ENCODE results near the gene KRTAP12-2. TPM values are rescaled to one million over a fixed set of nuclear protein-coding genes. Genes with fewer than 3 reads are reported as not detected.
"Not testable (repeated sequence)": the region's sequence is repeated elsewhere in the genome, so short reads cannot be mapped to it uniquely, and the experiment has no call there.

The KRTAP12-2 gene
- total RNA-seq, 2 donors from 2014 or later = not detected

DNA sequence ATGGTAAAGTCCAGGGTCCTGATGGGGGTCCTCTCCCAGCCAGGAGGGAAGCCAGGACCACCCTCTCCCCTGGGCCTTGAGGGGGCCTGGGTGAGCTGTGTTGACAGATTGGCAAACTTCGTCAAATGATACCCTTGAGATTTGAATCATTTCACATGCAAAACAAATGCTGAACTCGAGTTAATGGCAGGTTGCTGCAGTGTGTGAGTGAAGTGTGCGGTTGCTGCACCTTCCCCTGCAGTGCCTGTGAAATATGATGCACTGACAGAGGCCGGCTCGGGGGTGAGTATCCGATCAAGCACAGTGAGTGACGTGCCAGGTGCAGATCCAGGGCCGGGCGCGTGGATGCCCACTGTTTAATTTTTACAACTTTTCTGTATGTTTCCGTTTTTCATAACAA, 20.9 kb upstream of the KRTAP12-2 start:
- Histone ChIP-seq H3K36me3 (ENCODE audit: control insufficient read depth, insufficient read depth, low read length) (no peaks in the 10 kb centered on the region), H3K27me3 (ENCODE audit: control insufficient read depth, insufficient read depth, low read length, poor library complexity, severe bottlenecking) (no peaks in the 10 kb centered on the region), H3K27ac (ENCODE audit: low read depth, low read length) (no peak overlapping the region), H3K4me3 (ENCODE audit: low read length) (no peak overlapping the region), H3K9ac (ENCODE audit: extremely low read depth, low read length, poor library complexity, severe bottlenecking) (no peak overlapping the region), H3K9me3 (ENCODE audit: control insufficient read depth, low read length) (peaks cover 5% of the 10 kb centered on the region), H3K4me1 (ENCODE audit: control insufficient read depth, insufficient read depth, low read length) (peaks cover 12% of the 10 kb centered on the region)
- TF ChIP-seq, protein P1, sequence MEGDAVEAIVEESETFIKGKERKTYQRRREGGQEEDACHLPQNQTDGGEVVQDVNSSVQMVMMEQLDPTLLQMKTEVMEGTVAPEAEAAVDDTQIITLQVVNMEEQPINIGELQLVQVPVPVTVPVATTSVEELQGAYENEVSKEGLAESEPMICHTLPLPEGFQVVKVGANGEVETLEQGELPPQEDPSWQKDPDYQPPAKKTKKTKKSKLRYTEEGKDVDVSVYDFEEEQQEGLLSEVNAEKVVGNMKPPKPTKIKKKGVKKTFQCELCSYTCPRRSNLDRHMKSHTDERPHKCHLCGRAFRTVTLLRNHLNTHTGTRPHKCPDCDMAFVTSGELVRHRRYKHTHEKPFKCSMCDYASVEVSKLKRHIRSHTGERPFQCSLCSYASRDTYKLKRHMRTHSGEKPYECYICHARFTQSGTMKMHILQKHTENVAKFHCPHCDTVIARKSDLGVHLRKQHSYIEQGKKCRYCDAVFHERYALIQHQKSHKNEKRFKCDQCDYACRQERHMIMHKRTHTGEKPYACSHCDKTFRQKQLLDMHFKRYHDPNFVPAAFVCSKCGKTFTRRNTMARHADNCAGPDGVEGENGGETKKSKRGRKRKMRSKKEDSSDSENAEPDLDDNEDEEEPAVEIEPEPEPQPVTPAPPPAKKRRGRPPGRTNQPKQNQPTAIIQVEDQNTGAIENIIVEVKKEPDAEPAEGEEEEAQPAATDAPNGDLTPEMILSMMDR (conservative IDR thresholded peaks at IDR 0.05) = no peak
- no peaks in the 10 kb centered on the region for H3K36me3 Mint-ChIP-seq (ENCODE audit: low read depth)
- H3K4me3 Mint-ChIP-seq = no peak overlapping the region
- H3K27ac Mint-ChIP-seq = peak overlapping the region; percentile 54
- 81 to 92% methylated on average over 8 to 11 of the region's 11 CpGs for WGBS, 2 experiments (ENCODE audit: insufficient coverage in 1 of 2, insufficient read length in 1 of 2)
- no peak for DNase-seq
- peaks cover 5% of the 10 kb centered on the region for H3K9me3 Mint-ChIP-seq
- peaks cover 25% of the 10 kb centered on the region for H3K27me3 Mint-ChIP-seq (ENCODE audit: insufficient read depth)
- peaks cover 41% of the 10 kb centered on the region for H3K4me1 Mint-ChIP-seq

DNA sequence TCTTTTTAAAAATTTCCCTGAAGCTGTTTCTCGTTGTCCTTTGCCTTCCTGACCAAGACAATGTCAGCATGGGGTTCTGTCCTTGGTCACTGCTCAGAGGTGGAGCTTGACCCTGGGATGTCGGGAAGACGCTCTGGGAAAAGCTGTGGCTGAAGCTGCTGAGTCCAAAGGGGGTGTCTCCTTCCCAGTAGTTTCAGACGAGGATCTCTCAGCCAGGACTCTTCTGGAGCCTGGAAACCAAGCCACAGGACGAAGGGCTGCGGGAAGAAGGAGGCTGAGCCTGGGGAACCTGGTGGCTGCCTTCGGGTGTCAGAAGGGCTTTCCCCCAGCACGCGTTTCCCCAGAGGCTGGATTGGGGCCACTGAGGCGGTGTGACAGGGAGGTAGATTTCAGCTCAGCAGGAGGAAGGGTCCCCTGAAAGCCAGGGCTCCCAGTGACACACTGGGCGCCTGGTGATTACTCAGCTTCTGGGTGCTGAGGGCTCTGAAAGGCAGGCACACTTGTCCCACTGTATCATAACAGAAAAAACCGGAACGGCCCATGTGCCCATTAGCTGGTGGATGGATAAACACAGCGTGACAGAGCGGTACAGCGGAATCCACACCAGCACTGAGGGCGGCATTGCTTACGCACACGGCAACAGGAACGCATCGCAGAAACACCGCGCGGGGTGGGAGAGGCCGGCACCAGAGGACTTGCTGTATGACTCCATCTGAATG, 20.3 kb upstream of the KRTAP12-2 start:
- peaks cover 25% of the 10 kb centered on the region for H3K27me3 Mint-ChIP-seq (ENCODE audit: insufficient read depth)
- H3K4me1 Mint-ChIP-seq = peaks cover 41% of the 10 kb centered on the region
- H3K4me3 ChIP-seq (ENCODE audit: low read length) = peak overlapping the region; percentile 52
- H3K9me3 Mint-ChIP-seq = no peaks in the 10 kb centered on the region
- peak overlapping the region; percentile 88 for H3K27ac Mint-ChIP-seq
- TF ChIP-seq, protein P1 (conservative IDR thresholded peaks at IDR 0.05) = no peak
- peak; percentile 70 for DNase-seq
- peak overlapping the region; percentile 33 for H3K4me3 Mint-ChIP-seq
- H3K4me1 ChIP-seq (ENCODE audit: control insufficient read depth, insufficient read depth, low read length) = peaks cover 12% of the 10 kb centered on the region
- H3K9me3 ChIP-seq (ENCODE audit: control insufficient read depth, low read length) = no peaks in the 10 kb centered on the region
- H3K9ac ChIP-seq (ENCODE audit: extremely low read depth, low read length, poor library complexity, severe bottlenecking) = peak overlapping the region; percentile 15
- H3K36me3 ChIP-seq (ENCODE audit: control insufficient read depth, insufficient read depth, low read length) = no peaks in the 10 kb centered on the region
- H3K27me3 ChIP-seq (ENCODE audit: control insufficient read depth, insufficient read depth, low read length, poor library complexity, severe bottlenecking) = no peaks in the 10 kb centered on the region
- peak overlapping the region; percentile 66 for H3K27ac ChIP-seq (ENCODE audit: low read depth, low read length)
- WGBS, 2 experiments (ENCODE audit: insufficient coverage in 1 of 2, insufficient read length in 1 of 2) = 75 to 76% methylated on average over 22 to 25 of the region's 25 CpGs
- no peaks in the 10 kb centered on the region for H3K36me3 Mint-ChIP-seq (ENCODE audit: low read depth)

DNA sequence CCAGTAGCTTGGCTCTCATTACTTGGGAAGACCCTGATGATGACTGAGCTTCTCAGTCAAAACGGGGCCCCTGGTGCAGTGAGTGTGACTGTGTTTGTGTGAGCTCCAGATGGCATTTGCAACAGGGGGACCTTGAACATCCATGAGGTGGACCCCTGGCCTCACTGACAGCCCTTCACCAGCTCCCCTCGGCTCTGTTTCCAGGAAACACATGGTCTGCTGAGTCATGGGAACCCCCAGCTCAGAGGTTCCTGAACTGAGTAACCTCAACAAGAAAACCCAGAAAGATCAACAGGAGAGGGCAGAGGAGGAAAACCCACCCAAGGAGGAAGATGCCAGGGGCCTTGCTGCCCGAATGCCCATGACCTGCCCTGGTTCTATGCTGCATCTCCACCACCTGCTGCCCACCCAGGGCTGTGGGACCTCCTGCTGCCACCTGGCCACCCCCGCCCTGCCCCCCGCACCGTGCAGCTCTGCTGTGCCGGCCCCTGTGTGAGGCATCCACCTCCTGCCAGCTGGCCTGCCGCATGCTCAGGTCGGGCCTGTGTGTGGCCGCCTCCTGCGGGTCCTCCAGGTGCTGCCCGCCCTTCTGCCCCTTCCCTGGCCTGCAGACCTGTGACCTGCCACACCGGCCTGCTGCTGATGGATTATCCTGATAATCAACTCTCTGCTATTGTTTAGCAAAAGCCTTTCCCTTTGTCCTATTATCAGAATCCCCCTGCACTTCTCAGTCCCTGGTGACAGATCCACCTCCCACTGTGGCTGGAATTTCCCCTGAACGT, 19.5 kb upstream of the KRTAP12-2 start:
- no peaks in the 10 kb centered on the region for H3K27me3 ChIP-seq (ENCODE audit: control insufficient read depth, insufficient read depth, low read length, poor library complexity, severe bottlenecking)
- Mint-ChIP-seq H3K36me3 (ENCODE audit: low read depth) (no peaks in the 10 kb centered on the region), H3K27me3 (ENCODE audit: insufficient read depth) (peaks cover 28% of the 10 kb centered on the region), H3K4me1 (peaks cover 40% of the 10 kb centered on the region), H3K9me3 (no peaks in the 10 kb centered on the region), H3K27ac (peak overlapping the region; percentile 88), H3K4me3 (peak overlapping the region; percentile 33)
- WGBS, 2 experiments (ENCODE audit: insufficient coverage in 1 of 2, insufficient read length in 1 of 2) = 18 to 39% methylated on average over 8 to 14 of the region's 14 CpGs
- H3K36me3 ChIP-seq (ENCODE audit: control insufficient read depth, insufficient read depth, low read length) = no peaks in the 10 kb centered on the region
- TF ChIP-seq, protein P1 (conservative IDR thresholded peaks at IDR 0.05) = peak; percentile 58
- H3K4me1 ChIP-seq (ENCODE audit: control insufficient read depth, insufficient read depth, low read length) = peaks cover 12% of the 10 kb centered on the region
- H3K4me3 ChIP-seq (ENCODE audit: low read length) = peak overlapping the region; percentile 52
- peak overlapping the region; percentile 66 for H3K27ac ChIP-seq (ENCODE audit: low read depth, low read length)
- no peaks in the 10 kb centered on the region for H3K9me3 ChIP-seq (ENCODE audit: control insufficient read depth, low read length)
- DNase-seq = peak; percentile 86
- peak overlapping the region; percentile 15 for H3K9ac ChIP-seq (ENCODE audit: extremely low read depth, low read length, poor library complexity, severe bottlenecking)

DNA sequence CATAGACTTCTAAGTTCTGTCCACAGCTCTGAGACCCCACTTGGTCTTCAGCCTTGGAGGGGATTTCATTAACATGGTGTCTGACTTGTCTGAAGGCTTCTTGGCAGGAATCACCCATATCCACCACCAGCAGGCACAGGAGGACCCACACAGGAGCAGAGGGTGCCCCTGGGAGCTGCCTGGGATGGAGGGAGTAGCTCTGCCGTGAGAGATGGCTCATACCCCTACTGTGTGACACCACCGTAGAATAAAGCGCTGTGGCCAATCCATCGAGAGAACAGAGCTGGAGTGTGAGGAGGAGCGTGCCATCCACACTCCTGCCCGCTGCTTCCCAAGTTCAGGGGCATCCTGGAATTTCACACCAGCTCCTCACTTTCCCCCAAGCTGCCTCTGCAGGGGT, 18.3 kb upstream of the KRTAP12-2 start:
- H3K9me3 ChIP-seq (ENCODE audit: control insufficient read depth, low read length); H3K27ac ChIP-seq (ENCODE audit: low read depth, low read length); H3K36me3 Mint-ChIP-seq (ENCODE audit: low read depth); DNase-seq; H3K9ac ChIP-seq (ENCODE audit: extremely low read depth, low read length, poor library complexity, severe bottlenecking); H3K9me3 Mint-ChIP-seq; H3K4me3 ChIP-seq (ENCODE audit: low read length); H3K27me3 ChIP-seq (ENCODE audit: control insufficient read depth, insufficient read depth, low read length, poor library complexity, severe bottlenecking); H3K27ac Mint-ChIP-seq; H3K36me3 ChIP-seq (ENCODE audit: control insufficient read depth, insufficient read depth, low read length); H3K4me3 Mint-ChIP-seq: not testable (repeated sequence)
- Mint-ChIP-seq H3K27me3 (ENCODE audit: insufficient read depth) (peaks cover 33% of the 10 kb centered on the region), H3K4me1 (peaks cover 31% of the 10 kb centered on the region)
- 96 to 100% methylated on average over 1 to 6 of the region's 6 CpGs for WGBS, 2 experiments (ENCODE audit: insufficient coverage in 1 of 2, insufficient read length in 1 of 2)
- H3K4me1 ChIP-seq (ENCODE audit: control insufficient read depth, insufficient read depth, low read length) = peaks cover 12% of the 10 kb centered on the region
